Measurements from ENCODE around the gene TP53. TPM values are rescaled to one million over a fixed set of nuclear protein-coding genes. Genes with fewer than 3 reads are reported as not detected.
A peak's percentile ranks its signal among the peaks of the same experiment; 100 is the strongest.

TP53 gene
- total and polyA plus RNA-seq, 2 donors (not counting 1 experiment from before 2014, with no cell fraction given) = 23.0 to 35.5 TPM

DNA sequence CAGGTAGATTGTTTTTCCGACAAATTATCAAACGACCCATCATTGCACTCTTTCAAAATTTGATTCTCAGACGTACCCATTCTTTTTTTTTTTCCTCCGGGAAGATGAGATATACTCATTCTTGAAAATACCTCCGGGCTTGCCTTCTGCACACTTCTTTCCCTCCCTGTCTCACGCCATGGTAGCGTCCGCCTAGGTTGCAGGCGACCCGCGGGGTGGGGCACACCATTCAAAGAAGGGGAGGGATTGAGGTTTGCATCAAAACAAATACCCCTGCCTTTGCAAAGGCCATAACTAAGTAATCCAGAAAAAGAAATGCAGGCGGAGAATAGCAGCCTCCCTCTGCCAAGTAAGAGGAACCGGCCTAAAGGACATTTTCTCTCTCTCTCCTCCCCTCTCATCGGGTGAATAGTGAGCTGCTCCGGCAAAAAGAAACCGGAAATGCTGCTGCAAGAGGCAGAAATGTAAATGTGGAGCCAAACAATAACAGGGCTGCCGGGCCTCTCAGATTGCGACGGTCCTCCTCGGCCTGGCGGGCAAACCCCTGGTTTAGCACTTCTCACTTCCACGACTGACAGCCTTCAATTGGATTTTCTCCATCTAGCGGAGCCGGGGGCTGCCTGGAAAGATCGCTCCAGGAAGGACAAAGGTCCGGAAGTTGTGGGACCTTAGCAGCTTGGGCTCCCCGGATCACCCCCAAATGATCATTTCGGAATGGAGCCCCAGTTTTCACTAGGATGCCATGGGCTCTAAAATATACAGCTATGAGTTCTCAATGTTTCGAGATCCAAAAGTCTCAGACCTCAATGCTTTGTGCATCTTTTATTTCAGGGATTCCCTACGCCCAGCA lies 843 bp downstream of the TP53 start:
- Histone ChIP-seq H3K4me1 (ENCODE audit: control insufficient read depth, extremely low read depth, insufficient read depth, low read length) (peaks cover 9% of the 10 kb centered on the region), H3K4me3 (replicated peaks in 1 of 4; ENCODE audit: control extremely low read depth in 1 of 4, insufficient read depth in 1 of 4, low read depth in 3 of 4, low read length in 4 of 4) (peak overlapping the region; percentile 88 to 98 (median 96)), H2AFZ (ENCODE audit: low read length) (no peak overlapping the region), H4K20me1 (ENCODE audit: control insufficient read depth, extremely low read depth, insufficient read depth, low read length) (no peaks in the 10 kb centered on the region), H3K79me2 (ENCODE audit: control insufficient read depth, insufficient read depth, low read length) (peaks cover 28% of the 10 kb centered on the region), H3K27me3 (ENCODE audit: control insufficient read depth, insufficient read depth, low read length) (no peaks in the 10 kb centered on the region), H3K9ac (ENCODE audit: insufficient read depth, low read length) (peak overlapping the region; percentile 94), H3K27ac (ENCODE audit: insufficient read depth, low read length) (peak overlapping the region; percentile 99), H3K36me3 (ENCODE audit: control insufficient read depth, insufficient read depth, low read length) (no peaks in the 10 kb centered on the region), H3K9me3 (ENCODE audit: control insufficient read depth, insufficient read depth, low read depth, low read length) (no peaks in the 10 kb centered on the region), H3K4me2 (ENCODE audit: extremely low read depth, insufficient read depth, low read length) (peak overlapping the region; percentile 99)
- no peak for TF ChIP-seq EZH2 (IDR thresholded peaks at IDR 0.05; ENCODE audit: low read length, missing control alignments)
- TF ChIP-seq, protein P1, sequence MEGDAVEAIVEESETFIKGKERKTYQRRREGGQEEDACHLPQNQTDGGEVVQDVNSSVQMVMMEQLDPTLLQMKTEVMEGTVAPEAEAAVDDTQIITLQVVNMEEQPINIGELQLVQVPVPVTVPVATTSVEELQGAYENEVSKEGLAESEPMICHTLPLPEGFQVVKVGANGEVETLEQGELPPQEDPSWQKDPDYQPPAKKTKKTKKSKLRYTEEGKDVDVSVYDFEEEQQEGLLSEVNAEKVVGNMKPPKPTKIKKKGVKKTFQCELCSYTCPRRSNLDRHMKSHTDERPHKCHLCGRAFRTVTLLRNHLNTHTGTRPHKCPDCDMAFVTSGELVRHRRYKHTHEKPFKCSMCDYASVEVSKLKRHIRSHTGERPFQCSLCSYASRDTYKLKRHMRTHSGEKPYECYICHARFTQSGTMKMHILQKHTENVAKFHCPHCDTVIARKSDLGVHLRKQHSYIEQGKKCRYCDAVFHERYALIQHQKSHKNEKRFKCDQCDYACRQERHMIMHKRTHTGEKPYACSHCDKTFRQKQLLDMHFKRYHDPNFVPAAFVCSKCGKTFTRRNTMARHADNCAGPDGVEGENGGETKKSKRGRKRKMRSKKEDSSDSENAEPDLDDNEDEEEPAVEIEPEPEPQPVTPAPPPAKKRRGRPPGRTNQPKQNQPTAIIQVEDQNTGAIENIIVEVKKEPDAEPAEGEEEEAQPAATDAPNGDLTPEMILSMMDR (conservative IDR thresholded peaks at IDR 0.05 in 1 of 2, IDR thresholded peaks at IDR 0.05 in 1 of 2; ENCODE audit: low read depth in 1 of 2, low read length in 2 of 2) = no peak
- DNase-seq (ENCODE audit: low read depth in 2 of 2) = peak; percentile 87 to 91

DNA sequence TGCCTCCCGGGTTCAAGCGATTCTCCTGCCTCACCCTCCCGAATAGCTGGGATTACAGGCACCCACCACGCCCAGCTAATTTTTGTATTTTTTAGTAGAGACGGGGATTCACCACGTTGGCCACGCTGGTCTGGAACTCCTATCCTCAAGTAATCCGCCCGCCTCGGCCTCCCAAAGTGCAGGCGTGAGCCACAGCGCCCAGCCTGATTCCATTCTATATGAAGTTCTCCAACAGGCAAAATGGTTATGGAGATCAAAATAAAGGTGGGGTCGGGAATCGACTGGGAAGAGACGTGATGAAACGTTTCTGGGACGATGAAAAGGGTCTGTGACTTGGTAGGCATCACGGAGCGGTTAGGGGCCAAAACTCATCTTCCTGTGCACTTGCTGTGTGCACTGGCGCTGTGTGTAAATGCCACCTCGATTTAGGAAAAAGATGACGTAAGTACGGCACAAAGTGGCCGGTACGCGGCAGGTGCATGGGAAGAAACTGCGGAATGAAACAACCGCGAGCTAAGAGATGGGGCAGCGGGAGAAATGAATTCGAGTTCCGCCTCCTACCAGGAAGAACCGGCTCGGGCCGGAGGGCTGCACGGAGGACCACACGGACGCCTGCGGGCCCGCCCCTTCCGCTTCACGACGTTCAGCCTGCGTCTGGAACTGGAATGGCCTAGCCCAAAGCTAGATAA lies 1.6 kb downstream of the TP53 start:
- Histone ChIP-seq H2AFZ (ENCODE audit: low read length) (peak overlapping the region; percentile 66), H3K4me3 (replicated peaks in 1 of 4; ENCODE audit: control extremely low read depth in 1 of 4, insufficient read depth in 1 of 4, low read depth in 3 of 4, low read length in 4 of 4) (peak overlapping the region; percentile 88 to 98 (median 96)), H3K79me2 (ENCODE audit: control insufficient read depth, insufficient read depth, low read length) (peaks cover 28% of the 10 kb centered on the region), H3K4me2 (ENCODE audit: extremely low read depth, insufficient read depth, low read length) (peak overlapping the region; percentile 96), H4K20me1 (ENCODE audit: control insufficient read depth, extremely low read depth, insufficient read depth, low read length) (no peaks in the 10 kb centered on the region), H3K36me3 (ENCODE audit: control insufficient read depth, insufficient read depth, low read length) (no peaks in the 10 kb centered on the region), H3K9ac (ENCODE audit: insufficient read depth, low read length) (peak overlapping the region; percentile 94), H3K27ac (ENCODE audit: insufficient read depth, low read length) (peak overlapping the region; percentile 99), H3K9me3 (ENCODE audit: control insufficient read depth, insufficient read depth, low read depth, low read length) (no peaks in the 10 kb centered on the region), H3K4me1 (ENCODE audit: control insufficient read depth, extremely low read depth, insufficient read depth, low read length) (peaks cover 9% of the 10 kb centered on the region), H3K27me3 (ENCODE audit: control insufficient read depth, insufficient read depth, low read length) (no peaks in the 10 kb centered on the region)
- peak; percentile 94 to 95 for DNase-seq (ENCODE audit: low read depth in 2 of 2)
- TF ChIP-seq, protein P1 (conservative IDR thresholded peaks at IDR 0.05 in 1 of 2, IDR thresholded peaks at IDR 0.05 in 1 of 2; ENCODE audit: low read depth in 1 of 2, low read length in 2 of 2) = no peak
- no peak for TF ChIP-seq EZH2 (IDR thresholded peaks at IDR 0.05; ENCODE audit: low read length, missing control alignments)

DNA sequence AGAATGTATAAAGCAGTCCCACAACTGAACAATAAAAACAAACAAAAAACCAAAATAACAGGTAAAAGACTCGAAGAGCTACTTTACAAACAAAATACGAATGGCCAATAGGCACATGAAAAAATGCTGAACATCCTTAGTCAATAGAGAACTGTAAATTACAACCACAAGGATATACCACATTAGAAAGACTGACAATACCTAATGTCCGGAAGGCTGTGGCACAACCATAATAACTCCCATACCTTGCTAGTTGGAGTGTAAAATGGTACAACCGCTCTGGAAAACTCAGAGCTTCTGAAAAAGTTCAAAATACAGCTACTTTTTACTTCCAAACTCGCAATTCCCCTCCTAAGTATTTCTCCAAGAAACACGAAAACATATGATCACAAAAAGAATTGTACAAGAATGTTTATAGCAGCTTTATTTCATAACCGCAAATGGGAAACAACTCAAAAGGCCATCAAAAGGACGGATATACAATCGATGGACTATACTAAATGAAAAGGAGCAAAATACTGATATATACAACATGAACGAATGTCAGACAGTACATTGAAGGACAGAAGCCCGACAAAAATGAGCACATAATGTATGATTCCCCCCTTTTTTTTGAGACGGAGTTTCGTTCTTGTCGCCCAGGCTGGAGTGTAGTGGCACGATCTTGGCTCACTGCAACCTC lies 2.3 kb downstream of the TP53 start:
- H3K4me3 ChIP-seq (replicated peaks in 1 of 4; ENCODE audit: control extremely low read depth in 1 of 4, insufficient read depth in 1 of 4, low read depth in 3 of 4, low read length in 4 of 4) = peak overlapping the region; percentile 88 to 98 (median 96)
- H3K9ac ChIP-seq (ENCODE audit: insufficient read depth, low read length) = peak overlapping the region; percentile 94
- H2AFZ ChIP-seq (ENCODE audit: low read length) = no peak overlapping the region
- peaks cover 9% of the 10 kb centered on the region for H3K4me1 ChIP-seq (ENCODE audit: control insufficient read depth, extremely low read depth, insufficient read depth, low read length)
- H3K27me3 ChIP-seq (ENCODE audit: control insufficient read depth, insufficient read depth, low read length) = no peaks in the 10 kb centered on the region
- peak overlapping the region; percentile 96 for H3K4me2 ChIP-seq (ENCODE audit: extremely low read depth, insufficient read depth, low read length)
- no peak for DNase-seq (ENCODE audit: low read depth in 2 of 2)
- H3K9me3 ChIP-seq (ENCODE audit: control insufficient read depth, insufficient read depth, low read depth, low read length) = no peaks in the 10 kb centered on the region
- H3K36me3 ChIP-seq (ENCODE audit: control insufficient read depth, insufficient read depth, low read length) = no peaks in the 10 kb centered on the region
- peak overlapping the region; percentile 99 for H3K27ac ChIP-seq (ENCODE audit: insufficient read depth, low read length)
- no peaks in the 10 kb centered on the region for H4K20me1 ChIP-seq (ENCODE audit: control insufficient read depth, extremely low read depth, insufficient read depth, low read length)
- TF ChIP-seq, protein P1 (conservative IDR thresholded peaks at IDR 0.05 in 1 of 2, IDR thresholded peaks at IDR 0.05 in 1 of 2; ENCODE audit: low read depth in 1 of 2, low read length in 2 of 2) = no peak
- no peak for TF ChIP-seq EZH2 (IDR thresholded peaks at IDR 0.05; ENCODE audit: low read length, missing control alignments)
- H3K79me2 ChIP-seq (ENCODE audit: control insufficient read depth, insufficient read depth, low read length) = peaks cover 26% of the 10 kb centered on the region
